ENCODE results near the gene TMEM170B. TPM values are rescaled to one million over a fixed set of nuclear protein-coding genes. Genes with fewer than 3 reads are reported as not detected.
A peak's percentile ranks its signal among the peaks of the same experiment; 100 is the strongest.

The TMEM170B gene
- total RNA-seq, 1 donor: 4.0 TPM

- H3K79me2 ChIP-seq (ENCODE audit: insufficient read depth, low read length): no peaks in the 10 kb centered on the region
- no peaks in the 10 kb centered on the region for H3K9me3 ChIP-seq (ENCODE audit: low read depth, low read length)
- no peak overlapping the region for H3K27ac ChIP-seq (ENCODE audit: low read depth, low read length)
- peak overlapping the region; percentile 34 for H3K4me3 ChIP-seq (ENCODE audit: insufficient read depth, low read length)
- peak overlapping the region; percentile 58 for H2AFZ ChIP-seq (ENCODE audit: low read length)
- peak overlapping the region; percentile 64 for H3K4me2 ChIP-seq (ENCODE audit: insufficient read depth, low read length)
- no peaks in the 10 kb centered on the region for H3K4me1 ChIP-seq (ENCODE audit: insufficient read depth, low read length)
- TF ChIP-seq CTCF (IDR thresholded peaks at IDR 0.05; ENCODE audit: extremely low read depth, low read depth, low read length): peak; percentile 97
- H3K36me3 ChIP-seq (ENCODE audit: insufficient read depth, low read length): no peaks in the 10 kb centered on the region
- no peak for DNase-seq (ENCODE audit: insufficient read length, low spot score, missing footprints)
- no peaks in the 10 kb centered on the region for H3K27me3 ChIP-seq (ENCODE audit: insufficient read depth, low read length)
- no peaks in the 10 kb centered on the region for H4K20me1 ChIP-seq (ENCODE audit: insufficient read depth, low read length)
Measured at GRCh38 chr6:11575408-11576033, 38.0 kb downstream of the TMEM170B start.

GRCh38 chr6:11580686-11581405, 43.3 kb downstream of the TMEM170B start:
- Histone ChIP-seq H3K27me3 (ENCODE audit: insufficient read depth, low read length) (no peaks in the 10 kb centered on the region), H3K4me3 (ENCODE audit: insufficient read depth, low read length) (no peak overlapping the region), H3K4me2 (ENCODE audit: insufficient read depth, low read length) (no peak overlapping the region), H3K27ac (ENCODE audit: low read depth, low read length) (no peak overlapping the region), H3K36me3 (ENCODE audit: insufficient read depth, low read length) (no peaks in the 10 kb centered on the region), H3K79me2 (ENCODE audit: insufficient read depth, low read length) (no peaks in the 10 kb centered on the region), H3K9me3 (ENCODE audit: low read depth, low read length) (no peaks in the 10 kb centered on the region), H2AFZ (ENCODE audit: low read length) (no peak overlapping the region), H3K4me1 (ENCODE audit: insufficient read depth, low read length) (peaks cover 5% of the 10 kb centered on the region), H4K20me1 (ENCODE audit: insufficient read depth, low read length) (no peaks in the 10 kb centered on the region)
- DNase-seq (ENCODE audit: insufficient read length, low spot score, missing footprints): no peak
- no peak for TF ChIP-seq CTCF (IDR thresholded peaks at IDR 0.05; ENCODE audit: extremely low read depth, low read depth, low read length)

GRCh38 chr6:11584244-11584643, 46.7 kb downstream of the TMEM170B start:
- no peaks in the 10 kb centered on the region for H3K27me3 ChIP-seq (ENCODE audit: insufficient read depth, low read length)
- no peak overlapping the region for H3K27ac ChIP-seq (ENCODE audit: low read depth, low read length)
- no peak for TF ChIP-seq CTCF (IDR thresholded peaks at IDR 0.05; ENCODE audit: extremely low read depth, low read depth, low read length)
- no peaks in the 10 kb centered on the region for H3K9me3 ChIP-seq (ENCODE audit: low read depth, low read length)
- no peak overlapping the region for H3K4me3 ChIP-seq (ENCODE audit: insufficient read depth, low read length)
- H2AFZ ChIP-seq (ENCODE audit: low read length): no peak overlapping the region
- H4K20me1 ChIP-seq (ENCODE audit: insufficient read depth, low read length): no peaks in the 10 kb centered on the region
- H3K4me2 ChIP-seq (ENCODE audit: insufficient read depth, low read length): no peak overlapping the region
- H3K36me3 ChIP-seq (ENCODE audit: insufficient read depth, low read length): no peaks in the 10 kb centered on the region
- peaks cover 17% of the 10 kb centered on the region for H3K4me1 ChIP-seq (ENCODE audit: insufficient read depth, low read length)
- no peaks in the 10 kb centered on the region for H3K79me2 ChIP-seq (ENCODE audit: insufficient read depth, low read length)
- no peak for DNase-seq (ENCODE audit: insufficient read length, low spot score, missing footprints)

GRCh38 chr6:11585426-11586016, 48.0 kb downstream of the TMEM170B start:
- H2AFZ ChIP-seq (ENCODE audit: low read length): no peak overlapping the region
- H3K4me3 ChIP-seq (ENCODE audit: insufficient read depth, low read length): no peak overlapping the region
- no peaks in the 10 kb centered on the region for H3K9me3 ChIP-seq (ENCODE audit: low read depth, low read length)
- no peaks in the 10 kb centered on the region for H3K79me2 ChIP-seq (ENCODE audit: insufficient read depth, low read length)
- H3K27me3 ChIP-seq (ENCODE audit: insufficient read depth, low read length): no peaks in the 10 kb centered on the region
- no peaks in the 10 kb centered on the region for H3K36me3 ChIP-seq (ENCODE audit: insufficient read depth, low read length)
- TF ChIP-seq CTCF (IDR thresholded peaks at IDR 0.05; ENCODE audit: extremely low read depth, low read depth, low read length): peak; percentile 69
- H4K20me1 ChIP-seq (ENCODE audit: insufficient read depth, low read length): no peaks in the 10 kb centered on the region
- peaks cover 28% of the 10 kb centered on the region for H3K4me1 ChIP-seq (ENCODE audit: insufficient read depth, low read length)
- H3K27ac ChIP-seq (ENCODE audit: low read depth, low read length): peak overlapping the region; percentile 89
- no peak overlapping the region for H3K4me2 ChIP-seq (ENCODE audit: insufficient read depth, low read length)
- DNase-seq (ENCODE audit: insufficient read length, low spot score, missing footprints): peak; percentile 81

All from osteoblast (primary cell).